Measurements from ENCODE around the gene ANKRD13B. TPM values are rescaled to one million over a fixed set of nuclear protein-coding genes. Genes with fewer than 3 reads are reported as not detected.

ANKRD13B gene
- total RNA-seq, 1 experiment from 2014 or later: 45.5 TPM

GRCh38 chr17:29613352-29613837 is 20.5 kb downstream of the ANKRD13B start (continued):
- TF ChIP-seq ZNF281 (CRISPR knock-in tag; IDR thresholded peaks at IDR 0.05): peak; percentile 86
- 0 out of 2 replicates have a peak, but pooled peaks have one; percentile 21 for TF ChIP-seq GABPB1 (CRISPR knock-in tag; IDR thresholded peaks at IDR 0.05)
- TF ChIP-seq PRDM15 (CRISPR knock-in tag; IDR thresholded peaks at IDR 0.05): peak; percentile 82
- TF ChIP-seq ZSCAN18 (CRISPR knock-in tag; IDR thresholded peaks at IDR 0.05): no peak
- peak; percentile 89 for TF ChIP-seq IRF1 (CRISPR knock-in tag; IDR thresholded peaks at IDR 0.05)
- no peak for TF ChIP-seq ZNF532 (CRISPR knock-in tag; IDR thresholded peaks at IDR 0.05; ENCODE audit: borderline replicate concordance)
- peak; percentile 98 for TF ChIP-seq HMGXB4 (CRISPR knock-in tag; IDR thresholded peaks at IDR 0.05)
- no peak for TF ChIP-seq JUN (CRISPR knock-in tag; IDR thresholded peaks at IDR 0.05)
- TF ChIP-seq ZBTB21 (CRISPR knock-in tag; IDR thresholded peaks at IDR 0.05; ENCODE audit: borderline replicate concordance): peak; percentile 95
- peak; percentile 93 for TF ChIP-seq ZNF232 (CRISPR knock-in tag; IDR thresholded peaks at IDR 0.05)
- TF ChIP-seq GRHL2 (CRISPR knock-in tag; IDR thresholded peaks at IDR 0.05; ENCODE audit: insufficient replicate concordance, severe bottlenecking): no peak
- no peak; the same call in 1 of the 2 replicates for TF ChIP-seq ELF4 (CRISPR knock-in tag; IDR thresholded peaks at IDR 0.05; ENCODE audit: low read depth)
- TF ChIP-seq NR1H2 (CRISPR knock-in tag; IDR thresholded peaks at IDR 0.05): no peak
- TF ChIP-seq E2F5 (CRISPR knock-in tag; IDR thresholded peaks at IDR 0.05): peak; percentile 97
- 0 out of 2 replicates have a peak, but pooled peaks have one; percentile 88 for TF ChIP-seq ATF1 (CRISPR knock-in tag; IDR thresholded peaks at IDR 0.05)
- TF ChIP-seq NR2C2 (CRISPR knock-in tag; IDR thresholded peaks at IDR 0.05): no peak
- no peak for TF ChIP-seq ZNF416 (CRISPR knock-in tag; IDR thresholded peaks at IDR 0.05)
- no peak for TF ChIP-seq CDX4 (CRISPR knock-in tag; IDR thresholded peaks at IDR 0.05; ENCODE audit: borderline replicate concordance)
- peak; percentile 64; the same call in 1 of the 2 replicates for TF ChIP-seq CREM (CRISPR knock-in tag; IDR thresholded peaks at IDR 0.05)
- peak; percentile 85 for TF ChIP-seq ZNF317 (CRISPR knock-in tag; IDR thresholded peaks at IDR 0.05; ENCODE audit: borderline replicate concordance, low read depth)
- TF ChIP-seq JAZF1 (CRISPR knock-in tag; IDR thresholded peaks at IDR 0.05): no peak

Data from WTC11 (cell line).